ENCODE measurements around the gene IGSF9B.

The IGSF9B gene

DNA sequence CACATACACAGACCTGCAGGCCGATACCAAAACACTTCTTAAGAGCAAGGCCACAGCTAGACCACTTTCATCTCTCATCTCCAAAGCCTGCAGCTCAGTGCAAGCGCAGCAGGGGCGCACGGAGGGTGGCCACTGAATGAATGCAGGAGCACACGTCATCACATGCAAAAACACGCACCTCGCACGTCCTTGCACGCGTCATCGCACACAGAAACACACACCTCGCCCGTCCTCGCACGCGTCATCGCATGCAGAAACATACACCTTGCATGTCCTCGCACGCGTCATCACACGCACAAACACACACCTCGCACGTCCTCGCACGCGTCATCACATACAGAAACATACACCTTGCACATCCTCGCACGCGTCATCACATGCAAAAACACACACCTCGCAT, 17.2 kb downstream of the IGSF9B start:
- H3K27ac ChIP-seq (ENCODE audit: low read length): no peak overlapping the region
- H3K4me3 ChIP-seq (ENCODE audit: low read length): no peak overlapping the region
- H3K36me3 ChIP-seq (replicated peaks; ENCODE audit: low read depth, low read length): no peaks in the 10 kb centered on the region
- H3K4me1 ChIP-seq (ENCODE audit: low read length): no peaks in the 10 kb centered on the region
- H3K79me2 ChIP-seq (ENCODE audit: low read length): no peaks in the 10 kb centered on the region
- no peaks in the 10 kb centered on the region for H4K20me1 ChIP-seq (ENCODE audit: insufficient read depth, low read length)
- H2AFZ ChIP-seq (ENCODE audit: low read depth, low read length): no peak overlapping the region
- TF ChIP-seq, protein P1, sequence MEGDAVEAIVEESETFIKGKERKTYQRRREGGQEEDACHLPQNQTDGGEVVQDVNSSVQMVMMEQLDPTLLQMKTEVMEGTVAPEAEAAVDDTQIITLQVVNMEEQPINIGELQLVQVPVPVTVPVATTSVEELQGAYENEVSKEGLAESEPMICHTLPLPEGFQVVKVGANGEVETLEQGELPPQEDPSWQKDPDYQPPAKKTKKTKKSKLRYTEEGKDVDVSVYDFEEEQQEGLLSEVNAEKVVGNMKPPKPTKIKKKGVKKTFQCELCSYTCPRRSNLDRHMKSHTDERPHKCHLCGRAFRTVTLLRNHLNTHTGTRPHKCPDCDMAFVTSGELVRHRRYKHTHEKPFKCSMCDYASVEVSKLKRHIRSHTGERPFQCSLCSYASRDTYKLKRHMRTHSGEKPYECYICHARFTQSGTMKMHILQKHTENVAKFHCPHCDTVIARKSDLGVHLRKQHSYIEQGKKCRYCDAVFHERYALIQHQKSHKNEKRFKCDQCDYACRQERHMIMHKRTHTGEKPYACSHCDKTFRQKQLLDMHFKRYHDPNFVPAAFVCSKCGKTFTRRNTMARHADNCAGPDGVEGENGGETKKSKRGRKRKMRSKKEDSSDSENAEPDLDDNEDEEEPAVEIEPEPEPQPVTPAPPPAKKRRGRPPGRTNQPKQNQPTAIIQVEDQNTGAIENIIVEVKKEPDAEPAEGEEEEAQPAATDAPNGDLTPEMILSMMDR (IDR thresholded peaks at IDR 0.05; ENCODE audit: low read depth, low read length): no peak
- no peak for TF ChIP-seq EZH2phosphoT487 (IDR thresholded peaks at IDR 0.05; ENCODE audit: low read depth)
- H3K9ac ChIP-seq (ENCODE audit: low read length): no peak overlapping the region
- no peaks in the 10 kb centered on the region for H3K9me3 ChIP-seq (ENCODE audit: insufficient read depth, low read length)
- H3K4me2 ChIP-seq (ENCODE audit: low read length): no peak overlapping the region
- H3K27me3 ChIP-seq (ENCODE audit: low read depth, low read length): peaks cover 14% of the 10 kb centered on the region; the same call in 1 of the 2 replicates

GRCh38 chr11:133938166-133938565, 18.6 kb downstream of the IGSF9B start:
- Histone ChIP-seq H3K9me3 (ENCODE audit: insufficient read depth, low read length) (no peaks in the 10 kb centered on the region), H3K4me3 (ENCODE audit: low read length) (no peak overlapping the region), H3K4me1 (ENCODE audit: low read length) (no peaks in the 10 kb centered on the region), H3K79me2 (ENCODE audit: low read length) (no peaks in the 10 kb centered on the region), H3K36me3 (replicated peaks; ENCODE audit: low read depth, low read length) (no peaks in the 10 kb centered on the region), H2AFZ (ENCODE audit: low read depth, low read length) (no peak overlapping the region), H3K4me2 (ENCODE audit: low read length) (no peak overlapping the region), H3K27ac (ENCODE audit: low read length) (no peak overlapping the region), H3K9ac (ENCODE audit: low read length) (no peak overlapping the region), H4K20me1 (ENCODE audit: insufficient read depth, low read length) (no peaks in the 10 kb centered on the region), H3K27me3 (ENCODE audit: low read depth, low read length) (peaks cover 7% of the 10 kb centered on the region; the same call in 1 of the 2 replicates)
- TF ChIP-seq, protein P1 (IDR thresholded peaks at IDR 0.05; ENCODE audit: low read depth, low read length): no peak
- TF ChIP-seq EZH2phosphoT487 (IDR thresholded peaks at IDR 0.05; ENCODE audit: low read depth): no peak

- Histone ChIP-seq H4K20me1 (ENCODE audit: insufficient read depth, low read length) (no peaks in the 10 kb centered on the region), H3K9me3 (ENCODE audit: insufficient read depth, low read length) (no peaks in the 10 kb centered on the region), H3K36me3 (replicated peaks; ENCODE audit: low read depth, low read length) (no peaks in the 10 kb centered on the region), H3K27me3 (ENCODE audit: low read depth, low read length) (peaks cover 1% of the 10 kb centered on the region; the same call in 1 of the 2 replicates), H2AFZ (ENCODE audit: low read depth, low read length) (no peak overlapping the region), H3K4me3 (ENCODE audit: low read length) (no peak overlapping the region), H3K4me1 (ENCODE audit: low read length) (no peaks in the 10 kb centered on the region), H3K79me2 (ENCODE audit: low read length) (no peaks in the 10 kb centered on the region), H3K27ac (ENCODE audit: low read length) (no peak overlapping the region), H3K9ac (ENCODE audit: low read length) (no peak overlapping the region), H3K4me2 (ENCODE audit: low read length) (no peak overlapping the region)
- TF ChIP-seq EZH2phosphoT487 (IDR thresholded peaks at IDR 0.05; ENCODE audit: low read depth): no peak
- TF ChIP-seq, protein P1 (IDR thresholded peaks at IDR 0.05; ENCODE audit: low read depth, low read length): no peak
Observed at GRCh38 chr11:133937468-133937867, 19.3 kb downstream of the IGSF9B start.

GRCh38 chr11:133937015-133937414, 19.8 kb downstream of the IGSF9B start:
- H2AFZ ChIP-seq (ENCODE audit: low read depth, low read length): no peak overlapping the region
- no peak overlapping the region for H3K27ac ChIP-seq (ENCODE audit: low read length)
- no peaks in the 10 kb centered on the region for H3K36me3 ChIP-seq (replicated peaks; ENCODE audit: low read depth, low read length)
- H3K4me2 ChIP-seq (ENCODE audit: low read length): no peak overlapping the region
- no peaks in the 10 kb centered on the region for H3K79me2 ChIP-seq (ENCODE audit: low read length)
- no peak overlapping the region for H3K4me3 ChIP-seq (ENCODE audit: low read length)
- no peaks in the 10 kb centered on the region for H3K9me3 ChIP-seq (ENCODE audit: insufficient read depth, low read length)
- no peaks in the 10 kb centered on the region for H3K27me3 ChIP-seq (ENCODE audit: low read depth, low read length)
- no peaks in the 10 kb centered on the region for H3K4me1 ChIP-seq (ENCODE audit: low read length)
- H3K9ac ChIP-seq (ENCODE audit: low read length): no peak overlapping the region
- TF ChIP-seq, protein P1 (IDR thresholded peaks at IDR 0.05; ENCODE audit: low read depth, low read length): no peak
- TF ChIP-seq EZH2phosphoT487 (IDR thresholded peaks at IDR 0.05; ENCODE audit: low read depth): no peak
- H4K20me1 ChIP-seq (ENCODE audit: insufficient read depth, low read length): no peaks in the 10 kb centered on the region

Data from OCI-LY3 (cell line).